Measurements from ENCODE around the gene KIAA1671.
A peak's percentile ranks its signal among the peaks of the same experiment; 100 is the strongest.
"Not testable (repeated sequence)": the region's sequence is repeated elsewhere in the genome, so short reads cannot be mapped to it uniquely, and the experiment has no call there.

Gene KIAA1671

DNA sequence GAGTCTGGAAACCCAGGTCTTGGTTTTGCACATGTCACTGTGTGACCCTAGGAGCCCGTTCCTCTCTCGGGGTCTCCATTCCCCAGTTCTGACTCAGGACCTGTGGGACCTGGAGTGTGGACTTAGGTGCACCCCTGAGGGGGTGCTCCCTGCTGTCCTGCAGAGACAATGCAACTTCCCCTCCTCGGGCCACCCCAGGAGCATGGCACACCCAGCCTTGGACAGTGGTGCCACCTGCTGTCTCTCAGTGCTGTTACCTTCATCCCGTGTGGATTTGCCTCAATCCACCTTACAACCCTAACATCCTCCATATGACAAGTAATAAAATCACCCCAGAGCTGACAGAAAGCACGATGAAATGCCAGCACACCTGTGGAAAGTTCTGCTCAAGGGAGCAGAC lies 219.6 kb downstream of the KIAA1671 start:
- peak; percentile 20 for DNase-seq (ENCODE audit: low read depth)

DNA sequence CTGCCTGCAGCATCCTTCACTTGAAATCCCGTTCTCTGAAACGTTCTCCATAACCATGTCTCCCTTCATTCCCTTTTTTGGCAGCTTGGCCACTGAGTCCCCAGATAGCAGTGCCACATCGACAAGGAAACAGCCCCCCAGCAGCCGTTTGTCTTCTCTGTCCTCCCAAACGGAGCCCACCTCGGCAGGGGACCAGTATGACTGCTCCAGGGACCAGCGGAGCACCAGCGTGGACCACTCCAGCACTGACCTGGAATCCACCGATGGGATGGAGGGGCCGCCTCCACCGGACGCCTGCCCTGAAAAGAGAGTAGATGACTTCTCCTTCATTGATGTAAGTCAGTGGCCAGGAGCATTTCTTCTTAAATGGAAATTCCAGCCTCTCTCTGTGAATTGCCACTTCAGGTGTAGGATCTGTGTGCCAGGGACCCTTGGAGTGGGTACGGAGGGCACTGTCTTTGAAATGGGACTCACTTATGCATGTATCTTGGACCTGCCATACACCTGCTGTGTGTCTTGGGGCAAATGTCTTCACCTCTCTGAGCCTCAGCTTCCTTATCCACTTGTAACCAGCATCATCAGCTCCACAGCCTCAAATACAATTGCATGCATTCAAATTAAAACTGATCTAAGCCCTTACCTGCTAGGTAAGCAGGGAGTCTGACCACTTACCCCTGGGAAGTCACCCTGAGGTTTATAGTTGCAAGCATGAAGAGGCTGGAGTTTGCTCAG lies 221.8 kb downstream of the KIAA1671 start:
- no peak for DNase-seq (ENCODE audit: low read depth)

DNA sequence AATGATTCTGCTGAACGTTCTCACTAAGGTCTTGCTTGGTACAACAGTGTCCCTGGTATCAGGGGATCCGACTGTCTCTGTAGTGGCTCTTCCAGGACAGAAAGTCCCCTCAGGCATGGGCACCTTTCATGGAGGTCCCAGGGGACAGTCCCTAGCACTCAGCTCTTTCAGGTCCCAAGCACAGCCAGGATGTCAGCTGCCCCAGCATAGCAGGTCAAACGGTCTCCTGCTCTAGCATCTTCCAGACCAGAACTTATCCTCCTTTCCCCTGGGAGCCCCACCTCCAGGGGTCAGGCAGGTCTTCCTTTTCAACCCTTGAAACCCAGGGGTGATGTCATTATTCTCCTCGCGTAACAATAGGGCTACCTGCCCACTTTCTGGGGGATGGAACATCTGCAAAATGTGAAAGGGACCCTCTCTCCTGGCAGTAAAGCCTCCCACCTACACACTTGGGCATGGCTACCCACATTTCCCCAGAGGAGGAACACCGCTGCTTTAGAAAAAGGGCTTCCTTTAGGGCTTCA lies 222.4 kb downstream of the KIAA1671 start:
- no peak for DNase-seq (ENCODE audit: low read depth)

DNA sequence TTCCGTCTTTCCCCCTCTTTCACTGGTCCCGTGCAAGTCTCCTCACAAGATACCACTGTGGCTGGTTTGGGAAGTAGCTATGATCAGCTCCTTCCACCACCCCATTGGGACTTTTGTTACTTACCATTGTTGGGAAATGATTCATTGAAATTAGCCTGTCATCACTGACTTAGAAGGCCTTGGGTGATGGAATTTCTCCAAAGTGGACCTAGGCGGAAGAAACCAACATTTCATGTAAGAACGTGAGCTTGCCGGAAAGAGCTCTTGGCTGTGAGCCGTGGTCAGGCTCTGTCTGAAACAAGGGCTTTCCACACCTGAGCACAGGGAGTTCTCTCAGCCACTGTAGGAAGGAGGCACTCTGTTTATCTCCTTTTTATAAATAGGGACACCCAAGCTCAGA lies 223.7 kb downstream of the KIAA1671 start:
- DNase-seq (ENCODE audit: low read depth): no peak

DNA sequence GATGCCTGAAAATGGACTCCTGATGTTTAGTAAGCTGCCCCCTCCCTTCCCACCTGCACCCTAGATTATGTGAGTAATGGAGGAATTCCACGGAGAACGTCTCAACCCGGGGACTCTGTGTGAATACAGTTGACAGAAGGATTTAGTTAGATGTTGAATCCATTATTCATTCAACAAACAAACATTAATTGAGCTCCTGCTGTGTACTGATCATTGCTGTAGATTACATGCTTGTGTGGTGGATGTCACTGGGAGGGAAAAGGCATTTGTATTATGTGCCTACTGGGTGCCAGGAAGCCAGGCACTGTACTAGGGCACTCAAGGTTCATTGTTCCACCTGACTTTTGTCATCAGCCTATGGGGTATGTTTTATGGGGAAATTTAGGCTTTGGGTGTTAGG lies 224.3 kb downstream of the KIAA1671 start:
- no peak for DNase-seq (ENCODE audit: low read depth)

DNA sequence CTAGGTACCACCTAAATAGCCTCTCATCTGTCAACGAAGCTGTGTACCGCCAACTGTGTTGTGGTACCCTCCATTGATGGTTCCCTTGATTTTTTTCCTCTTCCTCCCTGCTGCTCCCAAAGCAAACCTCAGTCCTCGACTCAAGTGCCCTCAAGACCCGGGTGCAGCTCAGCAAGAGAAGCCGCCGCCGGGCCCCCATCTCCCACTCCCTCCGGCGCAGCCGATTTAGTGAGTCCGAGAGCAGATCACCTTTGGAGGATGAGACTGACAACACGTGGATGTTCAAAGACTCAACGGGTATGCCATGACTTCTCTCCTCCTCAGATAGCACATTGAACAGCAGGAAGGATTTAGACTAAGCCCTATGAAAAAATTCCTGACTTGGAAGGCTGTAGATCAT lies 224.7 kb downstream of the KIAA1671 start:
- no peak for DNase-seq (ENCODE audit: low read depth)

DNA sequence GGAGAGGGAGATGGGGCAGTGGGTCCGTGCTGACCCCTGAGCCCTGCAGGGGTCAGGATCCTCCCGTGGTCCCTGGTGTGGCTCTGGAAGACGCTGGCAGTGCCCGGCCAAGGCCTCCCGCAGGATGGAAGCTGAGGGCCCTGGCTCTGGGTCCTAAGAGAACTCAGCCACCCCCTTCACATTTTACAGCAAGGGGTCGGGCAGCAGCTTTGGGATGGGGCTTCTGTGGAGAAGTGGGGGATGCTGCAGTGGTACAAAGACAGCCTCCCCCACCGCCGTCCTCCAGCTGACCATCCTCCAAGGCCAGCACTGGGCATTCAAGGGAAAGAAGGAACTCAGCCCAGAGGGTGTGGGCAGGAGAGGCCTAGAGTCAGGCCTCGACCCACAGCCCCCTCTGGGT lies 225.4 kb downstream of the KIAA1671 start:
- DNase-seq (ENCODE audit: low read depth): no peak

DNA sequence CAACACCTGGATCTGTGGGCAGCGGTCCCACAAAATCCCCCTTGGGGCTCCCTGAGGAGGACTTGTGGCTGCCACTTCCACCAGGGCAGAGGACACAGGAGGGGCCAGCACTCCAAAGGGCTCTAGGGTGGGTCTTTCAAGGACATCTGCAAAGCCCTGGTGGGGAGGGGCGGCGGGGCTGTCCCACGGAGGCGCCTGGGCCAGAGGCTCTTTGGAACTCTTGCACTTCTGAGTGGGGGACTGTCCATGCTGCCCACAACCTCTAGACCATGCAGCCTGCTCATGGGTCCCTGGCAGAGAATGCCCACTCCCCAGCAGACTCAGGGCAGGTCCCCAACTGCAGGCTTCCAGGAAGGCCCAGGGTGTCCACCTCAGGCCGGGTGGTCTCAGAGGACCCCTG lies 225.8 kb downstream of the KIAA1671 start:
- DNase-seq (ENCODE audit: low read depth): not testable (repeated sequence)

DNA sequence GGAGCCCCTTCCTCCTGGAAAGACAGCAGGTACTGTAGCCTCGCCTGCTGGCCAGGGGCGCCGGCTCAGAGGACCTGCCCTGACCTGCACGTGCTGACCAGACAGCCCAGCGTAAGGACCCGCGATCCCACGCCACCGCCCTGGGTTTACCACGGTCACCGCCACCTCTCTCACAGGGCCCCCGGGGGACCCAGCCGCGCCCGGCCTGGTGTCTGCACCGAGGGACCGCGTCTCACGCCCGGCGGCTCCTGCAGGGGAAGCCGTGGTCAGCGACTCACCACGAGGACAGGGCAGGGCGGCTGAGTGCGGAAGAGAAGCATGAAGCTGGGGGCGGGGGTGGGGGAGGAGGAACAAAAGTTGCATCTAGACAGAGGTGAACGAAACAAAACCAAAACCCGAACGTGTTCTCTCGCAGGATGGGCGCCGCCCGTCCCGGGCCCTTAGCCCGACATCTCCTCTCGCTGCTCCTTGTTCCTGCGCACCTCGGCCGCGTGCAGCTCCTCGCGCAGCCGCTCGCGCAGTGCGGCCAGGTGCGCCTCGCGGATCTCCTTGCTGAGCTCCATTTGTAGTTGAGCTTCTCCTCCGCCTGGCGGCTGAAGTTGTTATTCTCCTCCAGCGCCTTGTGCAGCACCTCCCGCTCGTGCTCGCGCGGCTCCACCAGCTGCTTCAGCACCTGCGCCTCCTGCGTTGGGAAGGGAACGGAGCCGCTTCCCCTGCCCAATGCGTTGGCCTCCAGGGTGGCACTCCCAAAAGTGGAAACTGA lies 226.5 kb downstream of the KIAA1671 start:
- not testable (repeated sequence) for DNase-seq (ENCODE audit: low read depth)

DNA sequence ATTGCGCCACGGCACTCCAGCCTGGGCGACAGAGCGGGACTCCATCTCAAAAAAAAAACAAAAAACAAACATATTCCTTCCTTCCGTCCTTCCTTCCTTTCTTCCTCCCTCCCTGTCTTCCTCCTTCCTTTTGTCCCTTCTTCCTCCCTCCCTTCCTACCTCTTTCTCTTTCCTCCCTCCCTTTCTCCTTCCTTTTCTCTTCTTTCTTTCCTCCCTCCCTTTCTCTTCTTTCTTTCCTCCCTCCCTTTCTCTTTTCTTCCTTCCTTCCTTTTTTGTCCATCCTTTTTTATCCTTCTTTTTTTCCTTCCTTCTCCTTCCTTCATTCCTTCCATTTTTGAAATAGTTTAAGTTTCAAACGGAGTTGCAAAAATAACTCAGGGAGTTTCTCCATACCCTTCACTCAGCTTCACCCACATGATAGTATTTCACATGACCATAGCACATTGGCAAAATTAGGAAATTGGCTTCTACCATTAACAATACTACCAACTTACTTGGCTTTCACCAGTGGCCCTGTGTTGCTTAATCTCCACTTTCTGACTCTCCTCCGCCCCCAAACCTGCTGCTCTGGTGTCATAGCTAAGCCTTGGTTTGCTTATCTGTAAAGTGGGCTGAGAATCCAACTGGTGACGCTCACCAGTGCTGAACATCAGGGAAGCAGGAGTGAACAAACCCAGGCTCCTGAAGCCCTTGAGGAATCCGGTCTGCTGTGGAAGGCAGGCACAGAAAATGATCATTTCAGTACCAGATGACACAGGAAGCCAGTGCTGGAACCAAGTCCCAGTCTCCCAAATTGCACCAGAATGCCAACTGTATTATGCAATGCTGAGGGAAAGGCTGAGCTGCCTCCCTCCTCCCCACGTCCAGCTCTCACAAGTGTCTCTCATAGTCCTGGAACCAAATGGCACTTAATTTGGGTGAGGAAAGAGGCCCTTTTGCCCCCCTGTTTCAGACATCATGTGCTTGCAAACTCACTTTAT lies 229.9 kb downstream of the KIAA1671 start:
- no peak for DNase-seq (ENCODE audit: low read depth)

DNA sequence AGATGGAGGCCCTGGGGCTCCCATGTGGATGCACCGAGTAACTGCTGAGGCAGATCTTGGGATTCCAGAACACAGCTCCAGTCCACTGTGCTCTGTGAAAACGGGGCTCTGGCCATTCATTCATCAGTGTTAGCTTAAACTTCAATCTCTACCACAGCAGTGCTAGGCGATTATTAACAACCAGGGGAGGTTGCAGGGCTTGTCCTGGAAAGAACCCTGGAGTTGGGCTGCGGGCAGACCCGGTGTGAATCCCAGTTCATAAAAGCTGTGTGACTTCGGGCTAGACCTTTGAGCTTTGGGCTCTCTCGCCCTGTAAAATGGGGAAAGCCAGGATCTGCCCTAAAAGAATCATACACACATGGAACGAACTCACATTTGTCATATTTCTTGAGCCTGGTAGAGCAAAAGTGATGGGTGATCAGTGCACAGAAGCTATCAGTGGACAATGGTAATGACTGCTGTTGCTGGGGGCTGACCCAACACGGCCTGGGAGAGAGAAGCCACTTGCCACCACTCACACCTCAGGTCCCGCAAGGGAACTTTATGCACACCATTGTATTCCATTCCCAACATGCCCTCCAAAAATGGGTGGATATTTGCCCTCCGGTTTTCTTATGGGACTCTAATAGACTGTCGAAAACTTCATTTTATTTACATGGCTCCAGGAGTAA lies 231.6 kb downstream of the KIAA1671 start:
- DNase-seq (ENCODE audit: low read depth): no peak

DNA sequence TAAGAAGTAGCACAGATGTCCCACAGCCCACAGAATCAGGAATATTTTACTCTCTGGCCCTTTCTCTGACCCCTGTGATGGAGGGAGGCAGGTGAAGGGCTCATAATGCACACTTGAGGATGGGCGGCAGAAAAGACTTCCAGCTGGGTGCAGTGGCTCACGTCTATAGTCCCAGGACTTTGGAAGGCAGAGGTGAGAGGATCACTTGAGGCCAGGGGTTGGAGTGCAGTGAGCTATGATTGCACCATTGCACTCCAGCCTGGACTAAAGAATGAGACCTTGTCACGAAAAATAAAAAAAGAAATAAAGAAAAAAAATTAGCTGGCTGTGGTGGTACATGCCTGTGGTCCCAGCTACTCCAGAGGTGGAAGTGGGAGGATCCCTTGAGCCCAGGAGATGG lies 233.6 kb downstream of the KIAA1671 start:
- no peak for DNase-seq (ENCODE audit: low read depth)

DNA sequence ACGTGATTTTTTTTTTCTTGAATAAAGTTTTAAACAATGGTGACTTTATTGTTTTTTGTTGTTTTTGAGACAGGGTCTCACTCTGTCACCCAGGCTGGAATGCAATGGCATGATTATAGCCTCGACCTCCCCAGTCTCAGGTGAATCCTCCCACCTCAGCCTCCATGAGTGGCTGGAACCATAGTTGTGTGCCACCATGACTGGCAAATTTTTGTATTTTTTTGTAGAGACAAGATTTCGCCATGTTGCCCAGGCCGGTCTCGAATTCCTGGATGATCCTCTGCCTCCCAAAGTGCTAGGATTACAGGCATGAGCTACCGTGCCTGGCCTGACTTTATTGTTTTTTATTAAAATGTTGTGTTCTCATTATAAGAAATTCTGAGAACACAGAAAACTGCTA lies 235.0 kb downstream of the KIAA1671 start:
- no peak for DNase-seq (ENCODE audit: low read depth)

DNA sequence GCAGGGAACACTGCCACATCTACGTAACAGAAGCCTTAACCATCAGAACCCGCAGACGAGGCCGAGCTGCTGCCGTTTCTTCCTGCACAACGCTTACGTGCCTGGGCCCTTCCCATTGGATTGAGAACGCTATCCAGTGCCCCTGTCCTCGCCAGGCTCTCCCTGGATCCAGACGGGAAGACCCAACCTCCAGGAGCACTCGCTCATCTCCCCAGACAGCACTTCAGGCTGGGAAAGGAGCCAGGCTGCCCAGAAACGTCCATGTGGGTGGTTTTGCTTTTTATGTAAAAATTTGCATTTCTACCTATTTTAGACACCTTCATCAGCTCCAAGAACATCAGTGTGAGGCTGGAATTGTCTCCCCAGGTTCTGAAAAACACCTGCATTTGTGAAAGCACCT lies 239.9 kb downstream of the KIAA1671 start:
- no peak for DNase-seq (ENCODE audit: low read depth)

DNA sequence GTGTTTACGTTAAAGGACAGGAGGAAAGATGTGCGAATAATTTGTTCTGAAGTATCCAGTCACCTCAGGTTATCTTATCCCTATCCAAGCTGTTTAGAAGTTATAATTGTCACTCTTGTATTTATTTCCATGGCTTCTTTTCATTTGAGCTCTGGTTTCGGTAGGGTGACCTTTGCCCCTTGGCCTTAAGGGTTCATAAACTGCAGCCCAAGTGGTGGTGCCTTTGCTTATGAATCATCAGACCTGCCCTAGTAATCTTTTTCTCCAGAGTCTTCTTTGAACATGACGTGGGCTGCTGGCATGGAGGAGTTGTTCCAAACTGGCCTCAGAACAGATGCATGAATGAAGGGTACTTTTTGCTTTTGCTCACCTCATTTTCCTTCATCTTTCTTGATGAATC lies 240.6 kb downstream of the KIAA1671 start:
- no peak for DNase-seq (ENCODE audit: low read depth)

DNA sequence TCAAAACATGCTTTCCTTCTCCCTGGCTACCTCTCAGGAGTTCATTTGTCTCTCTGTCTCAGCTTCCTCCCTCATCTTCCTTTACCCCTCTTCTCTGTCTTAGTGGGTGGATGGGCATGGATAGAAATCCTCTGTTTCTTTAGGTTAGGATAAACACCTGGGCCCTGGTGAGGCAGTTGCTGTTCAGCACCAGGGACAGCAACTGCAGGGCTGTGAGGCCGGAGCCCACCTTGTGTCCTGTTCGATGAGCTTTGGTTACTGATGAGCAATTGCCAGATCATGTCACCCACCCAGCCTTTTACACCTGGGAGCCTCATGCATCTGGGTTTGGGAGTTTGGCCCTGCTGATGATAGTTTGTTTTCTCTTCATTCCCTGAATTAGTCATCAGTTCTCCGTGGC lies 241.0 kb downstream of the KIAA1671 start:
- DNase-seq (ENCODE audit: low read depth): no peak

DNA sequence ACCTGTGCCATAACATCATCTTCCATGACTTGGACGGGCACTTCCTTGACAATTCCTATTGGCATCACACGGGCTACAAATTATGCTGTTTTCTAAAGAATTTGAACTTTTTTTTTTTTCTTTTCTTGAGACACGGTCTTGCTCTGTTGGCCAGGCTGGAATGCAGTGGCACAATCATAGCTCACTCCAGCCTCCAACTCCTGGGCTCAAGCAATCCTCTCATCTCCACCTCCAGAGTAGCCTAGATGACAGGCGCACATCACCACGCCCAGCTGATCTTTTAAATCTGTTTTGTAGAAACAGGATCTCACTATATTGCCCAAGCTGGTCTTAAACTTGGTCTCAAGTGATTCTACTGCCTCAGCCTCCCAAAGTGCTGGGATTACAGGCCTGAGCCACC lies 243.8 kb downstream of the KIAA1671 start:
- DNase-seq (ENCODE audit: low read depth): no peak

DNA sequence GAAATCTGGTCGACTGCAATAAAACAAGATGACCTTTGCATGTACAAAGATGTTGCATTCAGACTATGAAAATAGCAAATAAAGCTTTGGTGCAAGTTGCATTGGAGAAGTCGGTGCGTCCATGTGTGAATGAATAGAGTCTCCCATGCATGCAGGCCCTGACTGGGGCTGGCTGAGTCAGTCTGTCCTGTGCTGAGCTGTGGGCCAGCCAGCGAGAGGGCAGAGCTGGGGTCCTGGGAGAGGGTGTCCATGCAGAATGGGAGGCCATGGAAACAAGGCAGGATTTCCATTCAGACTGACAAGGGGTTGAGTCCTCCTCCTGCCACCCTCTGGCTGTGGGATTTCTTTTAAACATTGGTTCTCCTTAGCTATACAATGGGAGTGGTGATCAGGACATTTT lies 244.8 kb downstream of the KIAA1671 start:
- no peak for DNase-seq (ENCODE audit: low read depth)

DNA sequence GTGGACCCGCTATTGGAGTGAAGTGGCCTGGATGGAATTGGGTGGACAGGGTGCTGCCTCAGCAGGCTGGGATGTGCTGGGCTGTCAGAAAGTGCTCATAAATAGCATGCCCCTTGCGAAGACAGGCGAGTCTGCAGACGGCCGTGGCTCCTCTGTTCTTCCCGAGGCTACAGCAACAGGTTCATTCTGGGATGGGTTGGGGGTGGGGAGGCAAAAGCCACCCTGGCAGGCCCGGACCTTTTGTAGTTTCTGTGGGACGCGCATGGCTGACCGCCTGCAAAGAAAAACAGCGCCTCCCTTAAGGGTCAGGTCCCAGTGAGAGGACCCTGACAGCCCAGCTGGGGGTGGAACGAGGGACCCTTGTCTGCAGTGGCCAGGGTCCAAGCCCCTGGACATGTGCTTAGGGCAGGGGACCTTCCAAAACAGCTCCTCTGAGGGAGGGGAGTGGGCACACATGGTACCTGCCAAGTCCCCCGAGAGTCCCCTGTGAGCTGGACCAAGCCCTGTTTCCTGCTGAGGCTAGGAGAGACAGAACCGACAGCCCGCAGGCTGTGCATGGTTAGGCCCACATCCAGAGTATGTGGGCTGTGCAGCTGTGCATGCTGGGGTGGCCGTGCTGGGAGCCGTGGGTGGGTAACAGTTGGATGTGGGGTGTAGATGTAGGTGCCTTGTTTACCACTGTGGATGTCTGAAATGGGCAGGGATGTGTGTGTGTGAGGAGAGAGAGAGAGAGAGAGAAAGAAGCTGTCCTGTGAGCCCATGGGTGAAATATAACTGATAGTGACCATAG lies 247.4 kb downstream of the KIAA1671 start, which contains the start of gene CRYBB3:
Gene CRYBB3, plus strand, starts transcription at position 128 of the 790 bp plus-strand sequence. CDS start 1,539 bp downstream, outside the sequence.
- no peak for DNase-seq (ENCODE audit: low read depth)

DNA sequence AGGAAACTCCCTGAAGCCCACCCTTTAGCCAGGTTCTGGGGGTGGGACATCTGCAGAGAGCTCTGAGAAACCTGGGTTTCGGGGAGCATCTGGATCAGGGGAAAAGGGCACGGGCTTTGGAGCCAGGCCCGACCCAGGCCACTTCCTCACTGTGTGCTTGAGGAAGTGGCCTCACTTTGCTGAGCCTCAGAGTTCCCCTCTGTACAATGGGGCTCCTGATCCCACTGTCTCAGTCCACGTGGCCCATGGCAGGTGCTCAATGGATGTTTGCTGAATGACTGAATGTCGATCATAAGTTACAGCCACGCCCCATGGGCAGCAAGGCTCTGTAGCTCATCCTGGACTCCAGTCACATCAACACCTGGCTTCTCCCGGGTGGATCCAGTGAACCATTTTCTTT lies 248.5 kb downstream of the KIAA1671 start:
- no peak for DNase-seq (ENCODE audit: low read depth)
